Amniotic stem cell (primary cell): ENCODE results near the gene BRMS1.

Experiments
- DNase-seq: peaks from one replicate; lab custom pipeline; 2025; lab: John Stamatoyannopoulos, UW

Gene BRMS1

GRCh38 chr11:66309475-66309874 lies 35.4 kb downstream of the BRMS1 start:
- no peak for DNase-seq

DNA sequence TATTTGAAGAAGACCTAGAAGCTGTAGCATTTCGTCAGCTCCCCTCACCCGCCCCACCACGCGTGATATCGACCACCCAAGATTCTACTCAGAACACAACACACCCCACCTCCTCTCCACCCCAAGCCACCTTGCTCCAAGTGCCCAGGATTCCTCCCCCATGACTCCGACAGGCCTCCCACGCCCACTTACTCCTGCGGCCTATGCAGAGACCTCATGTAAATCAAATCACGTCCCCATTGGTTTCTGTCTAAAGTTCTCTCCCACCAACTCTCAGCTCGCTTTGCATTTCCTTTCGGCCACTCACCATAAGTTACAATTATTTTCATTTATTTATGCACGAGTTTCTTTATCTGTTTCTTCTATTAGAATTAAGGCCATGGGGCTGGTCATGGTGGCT lies 42.2 kb downstream of the BRMS1 start:
- DNase-seq = no peak

DNA sequence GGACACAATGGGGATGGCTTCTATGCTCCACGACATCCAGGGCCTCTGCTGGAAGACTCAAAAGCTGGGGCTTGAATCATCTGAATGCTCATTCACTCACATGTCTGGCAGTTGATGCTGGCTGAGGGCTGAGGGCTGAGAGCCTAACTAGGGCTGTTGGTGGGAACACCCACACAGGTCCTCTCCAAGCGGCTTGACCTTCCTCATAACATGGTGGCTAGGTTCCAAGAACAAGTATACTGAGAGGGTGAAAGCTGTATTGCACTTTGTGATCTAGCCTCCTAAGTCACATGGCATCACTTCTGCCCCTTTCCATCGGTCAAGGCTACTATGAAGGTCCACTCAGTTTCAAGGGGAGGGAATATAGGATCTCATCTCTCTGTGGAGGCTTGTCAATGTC lies 45.7 kb downstream of the BRMS1 start:
- DNase-seq = no peak

DNA sequence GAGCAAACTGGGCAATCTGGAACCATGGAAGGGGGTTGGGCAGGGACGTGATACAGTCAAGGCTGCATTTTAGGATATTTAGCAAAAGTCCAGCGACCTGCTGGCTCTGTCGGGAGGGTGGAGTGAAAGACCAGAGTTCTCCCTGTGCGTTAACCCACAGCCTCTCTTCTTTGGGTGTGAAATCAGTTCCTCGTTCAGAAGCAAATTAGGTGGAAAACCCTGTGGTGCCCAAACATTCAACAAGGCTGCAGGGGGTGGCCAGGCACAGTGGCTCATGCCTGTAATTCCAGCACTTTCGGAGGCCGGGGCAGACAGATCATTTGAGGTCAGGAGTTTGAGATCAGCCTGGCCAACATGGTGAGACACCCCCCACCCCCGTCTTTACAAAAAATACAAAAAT lies 47.3 kb downstream of the BRMS1 start:
- no peak for DNase-seq

GRCh38 chr11:66294626-66295620 lies 50.0 kb downstream of the BRMS1 start:
- no peak for DNase-seq

GRCh38 chr11:66293777-66294625 lies 50.9 kb downstream of the BRMS1 start:
- DNase-seq = no peak

DNA sequence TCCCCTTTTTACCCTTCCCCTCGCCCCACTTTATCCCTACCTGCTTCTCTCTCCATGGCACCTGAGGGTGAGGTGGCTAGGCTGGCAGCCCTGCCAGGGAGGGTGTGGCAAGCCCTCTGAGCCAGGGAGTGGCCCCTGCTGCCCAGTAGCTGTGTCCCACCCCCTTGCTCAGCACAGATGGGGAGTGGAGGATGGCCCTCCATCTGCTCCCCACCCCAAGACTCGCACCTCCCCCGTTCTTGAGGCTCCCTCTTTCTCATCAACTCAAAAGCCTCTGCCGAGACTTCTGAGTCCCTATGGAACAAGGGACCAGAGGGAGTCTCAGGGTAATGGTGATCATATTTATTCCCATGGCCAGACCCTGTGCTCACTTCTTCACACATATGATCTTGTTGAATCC lies 51.6 kb downstream of the BRMS1 start:
- no peak for DNase-seq

DNA sequence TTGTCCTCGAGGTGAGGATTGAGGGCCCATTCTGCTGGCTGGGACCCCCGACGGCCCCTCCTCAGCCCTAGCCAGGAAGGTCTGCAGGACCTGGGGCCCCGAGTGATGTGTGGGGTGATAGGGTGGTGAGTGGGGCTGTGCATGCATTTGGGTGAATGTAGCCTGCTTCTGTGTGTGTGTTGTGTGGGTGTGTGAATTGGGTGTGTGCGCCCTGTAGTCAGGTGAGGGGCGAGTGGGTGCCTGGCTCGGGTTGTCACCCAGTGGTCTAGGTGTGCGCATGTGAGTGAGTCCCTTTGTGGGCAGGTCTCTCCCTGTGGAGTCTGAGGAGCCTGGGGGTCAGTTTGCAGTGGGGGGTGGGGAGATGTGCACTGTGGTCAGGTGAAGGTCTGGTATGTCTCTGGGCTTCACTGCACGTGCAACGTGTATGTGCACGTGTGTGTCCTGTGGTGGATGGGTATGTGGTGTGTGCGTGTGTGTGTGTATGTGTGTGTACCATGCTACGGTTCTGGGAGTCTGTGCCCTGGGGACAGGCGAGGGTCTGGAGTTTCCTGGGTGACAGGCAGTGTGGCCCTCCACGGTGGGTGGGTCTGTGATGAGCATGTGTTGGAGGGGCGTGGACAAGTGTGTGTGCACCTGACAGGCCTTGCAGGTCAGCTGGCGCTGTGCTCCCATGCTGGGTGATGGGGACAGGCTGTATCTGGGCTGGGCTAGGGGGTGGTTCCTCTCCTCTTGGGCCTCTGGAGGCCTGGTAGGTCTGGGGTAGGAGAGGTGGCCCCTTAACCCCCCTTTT lies 52.2 kb downstream of the BRMS1 start:
- no peak for DNase-seq

DNA sequence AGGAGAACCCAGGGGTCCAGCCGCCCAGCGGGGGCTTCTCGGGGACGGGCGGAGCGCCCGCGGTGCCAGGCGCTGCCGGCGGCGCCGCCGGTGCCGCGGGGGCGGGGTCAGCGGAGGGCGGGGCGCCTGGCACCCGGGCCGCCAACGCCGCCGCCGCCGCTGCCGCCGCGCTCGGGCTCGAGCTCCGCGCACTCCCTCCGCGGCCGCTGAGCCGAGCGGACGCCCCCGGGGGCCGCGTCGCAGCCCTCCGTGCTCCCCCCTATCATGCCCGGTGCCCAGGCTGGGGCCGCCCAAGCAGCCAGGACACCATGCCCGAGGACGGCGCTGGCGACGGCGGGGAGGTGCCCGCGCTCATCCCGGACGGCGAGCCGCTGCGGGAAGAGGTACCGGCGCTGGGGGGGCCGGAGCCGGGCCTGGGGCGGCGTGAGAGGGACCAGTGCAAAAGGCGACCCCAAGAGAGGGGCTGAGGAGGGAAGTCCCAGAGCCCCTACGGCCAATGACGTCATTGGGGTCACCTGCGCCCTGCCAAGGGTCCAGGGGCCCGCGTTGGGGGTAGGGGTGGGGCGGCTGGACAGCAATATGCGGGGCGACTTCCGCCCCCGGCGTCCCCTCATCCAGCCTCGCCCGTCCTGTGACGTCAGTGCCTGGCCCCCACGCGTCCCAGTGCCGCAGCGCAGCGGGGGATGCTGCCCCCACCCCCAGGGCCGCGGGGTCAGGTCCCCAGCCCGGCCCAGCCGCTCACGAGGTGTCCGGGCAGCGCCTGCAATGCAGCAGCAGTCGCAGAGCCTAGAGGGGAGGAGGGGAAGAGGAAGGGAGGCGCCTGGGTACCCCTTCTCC lies 53.0 kb downstream of the BRMS1 start, which contains the start of gene TMEM151A:
TSS of gene TMEM151A (plus strand) at position 189 of the 837 bp plus-strand sequence. CDS start at position 309, 120 bp downstream.
- DNase-seq = no peak

DNA sequence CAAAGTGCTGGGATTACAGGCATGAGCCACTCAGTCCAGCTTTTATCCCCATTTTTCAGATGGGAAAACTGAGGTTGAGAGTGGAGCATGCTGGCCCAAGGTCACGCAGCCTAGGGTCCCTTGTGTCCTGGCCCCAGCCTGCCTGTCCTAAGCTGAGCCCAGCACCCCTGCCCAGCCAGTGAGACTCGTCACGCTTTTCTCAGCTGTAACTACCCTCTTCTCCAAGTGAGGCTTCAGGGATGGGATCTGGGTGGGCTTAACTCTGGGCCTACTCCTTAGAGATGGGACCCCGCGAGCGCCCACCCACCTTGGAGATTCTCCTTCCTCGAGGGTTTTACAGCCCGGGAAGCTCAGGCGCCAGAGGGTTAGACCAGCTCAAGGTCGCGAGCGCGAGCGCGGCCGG lies 53.6 kb downstream of the BRMS1 start:
- no peak for DNase-seq

DNA sequence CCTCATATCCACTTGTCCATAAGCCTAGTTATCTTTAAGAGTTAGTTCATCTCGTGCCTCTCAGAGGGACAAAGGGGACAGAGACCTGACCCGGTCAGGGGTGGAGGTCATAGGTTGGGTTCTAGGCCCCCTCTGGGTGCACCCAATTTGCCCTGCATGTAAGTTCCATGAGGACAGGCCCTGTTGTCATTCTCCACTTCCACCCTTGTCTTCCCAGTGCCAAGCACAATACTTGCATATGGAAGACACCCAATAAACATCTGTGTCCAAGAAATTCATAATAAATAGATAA lies 54.6 kb downstream of the BRMS1 start:
- no peak for DNase-seq

DNA sequence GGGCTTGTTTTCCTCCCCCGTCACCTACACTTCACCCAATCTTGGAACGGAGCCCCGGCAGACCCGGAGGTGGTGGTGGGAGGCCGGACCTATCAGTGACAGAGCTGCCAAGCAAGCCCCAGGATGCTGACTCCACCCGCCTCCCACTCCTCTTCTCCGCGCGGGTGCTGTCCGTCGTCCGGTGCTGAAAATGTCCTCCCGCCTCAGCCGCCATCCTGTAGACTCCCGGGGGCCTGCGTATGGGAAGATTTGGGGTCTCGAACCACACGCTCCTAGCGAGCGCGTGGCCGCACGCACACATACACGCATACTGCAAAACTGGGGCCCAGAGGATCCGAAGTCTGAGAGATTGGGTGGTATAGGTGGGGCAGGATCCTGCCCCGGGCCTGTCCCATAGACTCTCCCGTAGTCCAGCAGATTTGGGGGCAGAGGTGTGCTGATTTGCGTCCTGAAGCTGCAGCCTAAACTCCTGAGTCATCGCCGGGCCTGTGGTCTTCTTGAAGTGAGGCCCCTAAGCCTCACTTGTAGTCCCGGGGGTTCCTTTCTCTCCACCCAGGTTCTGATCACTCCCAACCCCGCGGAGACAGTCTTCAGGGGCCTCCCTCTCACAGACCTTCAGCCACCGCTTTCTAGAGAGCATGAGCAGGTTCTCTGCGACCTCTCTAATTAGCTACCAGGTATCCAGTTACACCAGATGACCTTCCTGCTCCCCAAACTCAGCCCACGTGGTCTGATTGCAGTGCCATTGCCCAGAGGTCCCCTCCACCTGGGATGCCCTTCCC lies 55.2 kb downstream of the BRMS1 start:
- peak; percentile 87 for DNase-seq

DNA sequence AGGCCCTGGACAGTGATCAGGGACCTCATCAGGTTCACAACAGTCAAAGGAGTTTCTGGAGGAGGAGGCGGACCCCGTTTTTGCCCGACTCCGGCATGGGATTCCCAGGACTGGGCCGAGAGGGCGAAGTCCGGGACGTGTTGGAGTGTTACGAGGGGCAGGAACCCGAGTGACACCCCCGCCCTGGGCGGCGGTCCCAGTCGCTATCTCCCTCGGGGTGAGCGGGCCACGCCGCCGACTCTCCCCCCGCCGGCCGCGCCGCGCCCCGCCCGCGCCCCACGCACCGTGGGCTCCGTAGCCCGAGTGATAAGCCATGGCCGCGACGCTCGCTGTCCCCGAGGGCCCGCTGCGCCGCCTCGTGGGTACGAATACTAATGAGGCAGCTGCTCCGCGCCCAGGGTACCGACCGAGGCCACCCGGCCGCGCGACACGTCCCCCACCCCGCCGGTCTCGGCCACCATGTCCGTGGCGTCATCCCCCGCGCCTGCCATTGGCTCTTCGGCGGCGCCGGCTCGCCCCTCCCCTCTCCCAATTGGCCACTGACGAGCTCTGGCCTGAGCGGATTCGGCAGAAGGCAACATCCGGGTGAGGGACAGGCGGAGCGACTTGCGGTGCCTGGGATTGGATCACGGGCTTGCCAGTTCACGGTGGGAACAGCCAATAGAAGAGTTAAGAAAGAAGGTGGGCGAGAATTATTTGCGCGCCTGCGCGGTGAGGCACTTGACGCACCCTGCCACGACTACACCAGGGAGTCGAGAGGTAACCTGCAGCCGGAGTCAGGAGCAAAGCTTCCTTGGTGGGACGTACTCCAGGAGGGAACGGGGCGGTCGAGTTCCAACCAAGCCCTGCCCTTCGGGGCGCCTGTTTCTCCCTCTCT lies 56.0 kb downstream of the BRMS1 start, which contains the start of gene YIF1A:
TSS of gene YIF1A (minus strand) at position 473 of the 877 bp plus-strand sequence. CDS start at position 315, 158 bp downstream.
- DNase-seq = peak; percentile 98

- DNase-seq = no peak
Measured at GRCh38 chr11:66287889-66288670, 56.8 kb downstream of the BRMS1 start.
